Measurements from ENCODE around the gene AUNIP.

Gene AUNIP

GRCh38 chr1:25786887-25787759 lies 72.1 kb downstream of the AUNIP start:
- DNase-seq, result no peak

- DNase-seq, result no peak
Observed at GRCh38 chr1:25785333-25786067, 73.8 kb downstream of the AUNIP start.

- no peak for DNase-seq
Observed at GRCh38 chr1:25784575-25785051, 74.6 kb downstream of the AUNIP start.

All from activated naive CD4-positive, alpha-beta T cell treated with anti-CD3 and anti-CD28 coated beads, Interleukin-2, amount 50 U/mL, for 16 hours (primary cell).